GM12878 (cell line): ENCODE results near the gene PGA4. TPM values are rescaled to one million over a fixed set of nuclear protein-coding genes. Genes with fewer than 3 reads are reported as not detected.

ENCODE experiments used
- ATAC-seq: fragments of 200-7000 bp; cut with Tn5 transposase; 3 replicates; pipeline ENCODE4 v1.9.1; 2020; ENCODE audit warnings: mild to moderate bottlenecking, moderate library complexity
- BruUV-seq: library from RNA; stranded (reverse); fragments of 400-500 nt; replicated peaks from 2 replicates; lab custom pipeline; 2021; lab: Mats Ljungman, UMichigan
- CTCF ChIA-PET: fragments of 300-600 bp; sonication (Branson Sonifier 250); formaldehyde crosslinking; extraction: SDS; loops from one replicate; lab custom pipeline; 2021; ENCODE audit warnings: inconsistent platforms; lab: Yijun Ruan, JAX
- POLR2A ChIA-PET: fragments of 350-600 bp; formaldehyde crosslinking; extraction: SDS; loops from one replicate; lab custom pipeline; 2021; ENCODE audit warnings: inconsistent platforms; lab: Charles Lee
- RAD21 ChIA-PET: fragments of 300-600 bp; sonication (Branson Sonifier 250); formaldehyde crosslinking; loops from one replicate; lab custom pipeline; 2023; ENCODE audit warnings: antibody characterized with exemption; ENCODE audit not compliant: unreplicated experiment; lab: Charles Lee
- SMC1A ChIA-PET: fragments of 300-600 bp; sonication (Branson Sonifier 250); formaldehyde crosslinking; loops from one replicate; lab custom pipeline; 2023; ENCODE audit not compliant: unreplicated experiment, uncharacterized antibody; lab: Charles Lee
- DNase-seq: peaks from one replicate; pipeline ENCODE4 v3.0.0-alpha.2; 2011; ENCODE audit warnings: low read depth, low spot score
- FAIRE-seq: peaks from 3 replicates; lab custom pipeline; 2011; peaks lifted over from hg19 to GRCh38; lab: Jason Lieb, UNC
- H2AFZ ChIP-seq: 2 replicates; pipeline ENCODE4 v1.6.0; 2011; ENCODE audit warnings: low read depth, low read length, control low read depth; ENCODE audit not compliant: control insufficient read depth
- H3K27ac ChIP-seq: 2 replicates; pipeline ENCODE4 v1.5.1; 2011; ENCODE audit warnings: control low read depth; ENCODE audit not compliant: control insufficient read depth, insufficient read depth
- H3K27me3 ChIP-seq, 2 experiments: replicated peaks in 1 of 2; 2 replicates each; pipeline versions ENCODE4 v1.6.0 to v1.6.1; 2011; ENCODE audit warnings: low read length in 1 of 2; ENCODE audit not compliant: control insufficient read depth in 2 of 2, insufficient read depth in 2 of 2
- H3K36me3 ChIP-seq, 2 experiments: 2 replicates each; pipeline ENCODE4 v1.5.1; 2011; ENCODE audit warnings: low read length in 1 of 2; ENCODE audit not compliant: control insufficient read depth in 2 of 2, insufficient read depth in 2 of 2
- H3K4me1 ChIP-seq: 2 replicates; pipeline ENCODE4 v1.6.1; 2011; ENCODE audit warnings: mild to moderate bottlenecking, low read length, moderate library complexity, mixed read lengths; ENCODE audit not compliant: control insufficient read depth, insufficient read depth
- H3K4me2 ChIP-seq: 2 replicates; pipeline ENCODE4 v1.6.0; 2011; ENCODE audit warnings: control low read depth; ENCODE audit not compliant: control insufficient read depth, insufficient read depth
- H3K4me3 ChIP-seq: fragments of 200-600 bp; sonication (generic); 2 replicates; pipeline ENCODE4 v1.5.1; 2016
- H3K79me2 ChIP-seq: 2 replicates; pipeline ENCODE4 v1.6.0; 2011; ENCODE audit warnings: low read length; ENCODE audit not compliant: control insufficient read depth, insufficient read depth
- H3K9ac ChIP-seq: 2 replicates; pipeline ENCODE4 v1.8.0; 2011; ENCODE audit warnings: low read length, control low read depth, mixed read lengths; ENCODE audit not compliant: control insufficient read depth, insufficient read depth
- H3K9me3 ChIP-seq: replicated peaks from 3 replicates; pipeline ENCODE4 v1.5.1; 2011; ENCODE audit warnings: mild to moderate bottlenecking, low read length; ENCODE audit not compliant: control insufficient read depth, insufficient read depth
- H4K20me1 ChIP-seq: 2 replicates; pipeline ENCODE4 v1.6.0; 2011; ENCODE audit not compliant: control insufficient read depth, insufficient read depth
- BACH1 ChIP-seq: fragments of 450-650 bp; IDR thresholded peaks from 2 replicates; pipeline ENCODE4 v1.6.1; 2017; ENCODE audit warnings: mild to moderate bottlenecking, borderline replicate concordance
- EED ChIP-seq: sonication (generic); IDR thresholded peaks from 2 replicates; pipeline ENCODE4 v1.6.1; 2016; ENCODE audit warnings: antibody characterized with exemption, low read depth
- HDAC6 ChIP-seq: fragments of 200-600 bp; sonication (generic); IDR thresholded peaks from one replicate; pipeline ENCODE4 v1.8.0; 2017; ENCODE audit warnings: antibody characterized with exemption; ENCODE audit not compliant: unreplicated experiment
- HDGF ChIP-seq: fragments of 450-650 bp; IDR thresholded peaks from 2 replicates; pipeline ENCODE4 v1.6.1; 2016; ENCODE audit warnings: antibody characterized with exemption
- JUNB ChIP-seq: IDR thresholded peaks from 2 replicates; pipeline ENCODE4 v1.6.1; 2016; ENCODE audit warnings: antibody characterized with exemption, mild to moderate bottlenecking
- MEF2B ChIP-seq: fragments of 450-650 bp; IDR thresholded peaks from 2 replicates; pipeline ENCODE4 v1.6.1; 2018; ENCODE audit warnings: mild to moderate bottlenecking, moderate library complexity; ENCODE audit not compliant: partially characterized antibody, poor library complexity, severe bottlenecking
- NFYB ChIP-seq: IDR thresholded peaks from 2 replicates; pipeline ENCODE4 v1.6.1; 2011; ENCODE audit warnings: low read depth, mild to moderate bottlenecking, low read length, improper control_type of control experiment, moderate library complexity; ENCODE audit not compliant: insufficient read depth
- NR2F1 ChIP-seq: fragments of 450-650 bp; conservative IDR thresholded peaks from 2 replicates; pipeline ENCODE4 v1.6.1; 2017; ENCODE audit warnings: mild to moderate bottlenecking
- RELB ChIP-seq: fragments of 450-650 bp; IDR thresholded peaks from 2 replicates; pipeline ENCODE4 v1.6.1; 2017; ENCODE audit warnings: low read depth, mild to moderate bottlenecking, moderate library complexity
- SPI1 ChIP-seq: IDR thresholded peaks from 2 replicates; pipeline ENCODE4 v1.6.1; 2011; ENCODE audit warnings: low read depth, mild to moderate bottlenecking, low read length, moderate library complexity, borderline replicate concordance; ENCODE audit not compliant: insufficient read depth
- STAT3 ChIP-seq: IDR thresholded peaks from 2 replicates; pipeline ENCODE4 v1.6.1; 2011; ENCODE audit warnings: low read depth, low read length, improper control_type of control experiment
- USF1 ChIP-seq: IDR thresholded peaks from 2 replicates; pipeline ENCODE4 v1.6.1; 2011; ENCODE audit warnings: borderline replicate concordance, low read depth, mild to moderate bottlenecking, moderate library complexity, mixed read lengths, low read length; ENCODE audit not compliant: insufficient read depth; ENCODE audit errors: extremely low read length
- USF2 ChIP-seq: IDR thresholded peaks from 2 replicates; pipeline ENCODE4 v1.6.1; 2011; ENCODE audit warnings: low read depth, low read length, improper control_type of control experiment, borderline replicate concordance
- ZBTB40 ChIP-seq: fragments of 450-650 bp; IDR thresholded peaks from 2 replicates; pipeline ENCODE4 v1.6.1; 2016; ENCODE audit warnings: mild to moderate bottlenecking, moderate library complexity, borderline replicate concordance
- WGBS: methylation state at CpG from one replicate; pipeline ENCODE4 v1.1.6; 2016; ENCODE audit warnings: low lambda C conversion rate; ENCODE audit not compliant: insufficient replicate concordance, insufficient coverage; ENCODE audit errors: missing lambda C conversion rate; 5-methylcytosine and 5-hydroxymethylcytosine counted together
- in situ Hi-C: fragments of 300-500 bp; cut with MboI; formaldehyde crosslinking; loops from 9 replicates; pipeline ENCODE4 v1.14.3; 2018; ENCODE audit warnings: mixed read lengths
- intact Hi-C: fragments of 100-400 bp; cut with micrococcal nuclease; formaldehyde crosslinking; loops from one replicate; pipeline ENCODE4 v1.14.2; 2022; ENCODE audit not compliant: unreplicated experiment
- polyA plus RNA-seq, 11 experiments: library from polyadenylated mRNA; depleted of rRNA in 4 of 11; unstranded in 6 of 11; stranded (reverse) in 5 of 11; fragments of >200 nt; fragmentation: Nextera tagmentation in 4 of 11; fragmentation: Illumina TruSeq in 1 of 11; extraction: Ambion mirVana in 4 of 11; extraction: Trizol in 1 of 11; gene quantifications; 1 replicate in 1 of 11; 2 replicates in 10 of 11; pipeline versions ENCODE4 v1.2.1 to v1.2.3, GENCODE V29; 2011 to 2016; ENCODE audit warnings: inconsistent platforms in 2 of 11, missing spikeins in 2 of 11, low read depth in 1 of 11
- total RNA-seq, 4 experiments: library from RNA; depleted of rRNA in 3 of 4; stranded (reverse); fragments of >200 nt in 3 of 4; fragmentation: Illumina TruSeq in 1 of 4; extraction: Trizol in 1 of 4; gene quantifications; 2 replicates each; pipeline versions ENCODE4 v1.2.1 to v1.2.3, GENCODE V29; 2013 to 2021

PGA4 gene
- total and polyA plus RNA-seq, 10 of the 15 experiments (the other 5 are each of a cell fraction or from before 2014, with no cell fraction given) = not detected

GRCh38 chr11:61279934-61280659, 58.0 kb downstream of the PGA4 start:
- Histone ChIP-seq H3K4me2 (no peak overlapping the region), H3K9ac (no peak overlapping the region), H3K79me2 (no peaks in the 10 kb centered on the region), H3K27ac (no peak overlapping the region), H3K9me3 (no peaks in the 10 kb centered on the region), H4K20me1 (no peaks in the 10 kb centered on the region), H3K27me3 (no peaks in the 10 kb centered on the region), H3K36me3 (no peaks in the 10 kb centered on the region), H2AFZ (no peak overlapping the region), H3K4me3 (no peak overlapping the region), H3K4me1 (no peaks in the 10 kb centered on the region)
- ATAC-seq (no peak), DNase-seq (no peak), FAIRE-seq (no peak)
- ChIA-PET RAD21 (interaction anchor here (1.2 kb wide), 1 partner anchor 56 kb away, joined by 4 read pairs; no protein-coding TSS in a partner anchor), POLR2A (no interaction called here), CTCF (interaction anchor here (0.8 to 1.0 kb wide), 2 partner anchors 26 to 106 kb away, joined by 3 read pairs; no protein-coding TSS in a partner anchor), SMC1A (interaction anchor here (0.9 kb wide), 1 partner anchor 106 kb away, joined by 3 read pairs; no protein-coding TSS in a partner anchor)
- intact Hi-C loops (no loop called here), in situ Hi-C loops (no loop called here)
- no TSS peak for BruUV-seq
- WGBS = 27% methylated on average over 12 of the region's 12 CpGs
- no peak for TF ChIP-seq JUNB
- no peak for TF ChIP-seq NR2F1
- no peak for TF ChIP-seq HDAC6
- no peak for TF ChIP-seq USF2
- TF ChIP-seq EED = no peak
- no peak for TF ChIP-seq USF1
- TF ChIP-seq RELB = no peak
- no peak for TF ChIP-seq NFYB
- TF ChIP-seq BACH1 = no peak
- no peak for TF ChIP-seq SPI1
- TF ChIP-seq STAT3 = no peak
- TF ChIP-seq HDGF = no peak
- no peak for TF ChIP-seq ZBTB40
- no peak for TF ChIP-seq MEF2B
